CD4-positive, CD25-positive, alpha-beta regulatory T cell (primary cell): ENCODE measurements around the gene IL17B. TPM values are rescaled to one million over a fixed set of nuclear protein-coding genes. Genes with fewer than 3 reads are reported as not detected.

ENCODE experiments used
- ATAC-seq, 2 donors: fragments of 150-1000 bp; cut with Tn5 transposase; one replicate each; pipeline ENCODE4 v1.10.0; 2021; ENCODE audit warnings: low read depth in 2 of 2, moderate number of reproducible peaks in 2 of 2, moderate library complexity in 1 of 2
- DNase-seq, 3 donors: peaks; one replicate each; pipeline versions ENCODE4 v3.0.0 to v3.0.0-alpha.2; 2012 to 2022; ENCODE audit warnings: mixed read lengths in 1 of 3
- H3K27ac ChIP-seq: one replicate; pipeline ENCODE4 v1.7.0; 2013; ENCODE audit warnings: mild to moderate bottlenecking, low read length; ENCODE audit not compliant: insufficient read depth, poor library complexity, severe bottlenecking
- H3K27me3 ChIP-seq: one replicate; pipeline ENCODE4 v1.7.0; 2013; ENCODE audit warnings: low read length; ENCODE audit not compliant: control insufficient read depth, insufficient read depth
- H3K36me3 ChIP-seq: one replicate; pipeline ENCODE4 v1.7.0; 2013; ENCODE audit warnings: mild to moderate bottlenecking, low read length, moderate library complexity; ENCODE audit not compliant: control insufficient read depth, insufficient read depth
- H3K4me1 ChIP-seq: 2 replicates; pipeline ENCODE4 v1.7.0; 2013; ENCODE audit warnings: mild to moderate bottlenecking, low read length; ENCODE audit not compliant: insufficient read depth, control insufficient read depth, poor library complexity, severe bottlenecking
- H3K4me3 ChIP-seq: one replicate; pipeline ENCODE4 v1.7.0; 2013; ENCODE audit warnings: low read depth, mild to moderate bottlenecking, low read length, moderate library complexity
- H3K9me3 ChIP-seq, 2 experiments: 1 replicate in 1 of 2; 2 replicates in 1 of 2; pipeline ENCODE4 v1.7.0; 2013; ENCODE audit warnings: low read length in 2 of 2, mild to moderate bottlenecking in 1 of 2, moderate library complexity in 1 of 2; ENCODE audit not compliant: control insufficient read depth in 2 of 2
- H3K27ac Mint-ChIP-seq, 3 donors: one replicate each; pipeline ENCODE4 v1.8.0; 2020 to 2022; ENCODE audit warnings: mild to moderate bottlenecking in 3 of 3, mixed read lengths in 3 of 3, moderate library complexity in 2 of 3
- H3K27me3 Mint-ChIP-seq: one replicate; pipeline ENCODE4 v1.8.0; 2022; ENCODE audit warnings: mild to moderate bottlenecking, mixed read lengths
- H3K36me3 Mint-ChIP-seq: one replicate; pipeline ENCODE4 v1.8.0; 2020; ENCODE audit warnings: mixed read lengths
- H3K4me1 Mint-ChIP-seq, 4 donors: one replicate each; pipeline ENCODE4 v1.8.0; 2020 to 2022; ENCODE audit warnings: mixed read lengths in 4 of 4, mild to moderate bottlenecking in 1 of 4
- H3K4me3 Mint-ChIP-seq, 4 donors: one replicate each; pipeline ENCODE4 v1.8.0; 2020 to 2022; ENCODE audit warnings: mild to moderate bottlenecking in 4 of 4, mixed read lengths in 4 of 4, moderate library complexity in 3 of 4
- H3K9me3 Mint-ChIP-seq, 7 donors: one replicate each; pipeline ENCODE4 v1.8.0; 2020 to 2022; ENCODE audit warnings: mixed read lengths in 7 of 7, mild to moderate bottlenecking in 3 of 7, moderate library complexity in 2 of 7
- polyA plus RNA-seq, 4 donors: library from polyadenylated mRNA; unstranded; fragments of 300-500 nt; fragmentation: Illumina TruSeq; gene quantifications; one replicate each; pipeline ENCODE4 v1.2.3, GENCODE V29; 2021
- total RNA-seq: library from RNA; stranded (reverse); gene quantifications from one replicate; pipeline ENCODE4 v1.2.3, GENCODE V29; 2022

Gene IL17B
- total and polyA plus RNA-seq, 5 donors from 2014 or later = not detected

GRCh38 chr5:149325166-149325735 lies 53.8 kb downstream of the IL17B start:
- H3K27me3 ChIP-seq = no peaks in the 10 kb centered on the region
- H3K27ac ChIP-seq = no peak overlapping the region
- Mint-ChIP-seq H3K9me3 (peaks cover 0 to 2% (median 0%) of the 10 kb centered on the region in 7 donors), H3K4me3 (no peak overlapping the region), H3K36me3 (no peaks in the 10 kb centered on the region), H3K27me3 (peaks cover 5% of the 10 kb centered on the region), H3K4me1 (no peaks in the 10 kb centered on the region), H3K27ac (no peak overlapping the region)
- H3K9me3 ChIP-seq = no peaks in the 10 kb centered on the region
- DNase-seq (no peak), ATAC-seq (no peak)
- no peaks in the 10 kb centered on the region for H3K4me1 ChIP-seq
- H3K4me3 ChIP-seq = no peak overlapping the region
- H3K36me3 ChIP-seq = no peaks in the 10 kb centered on the region

GRCh38 chr5:149324641-149325040 lies 54.5 kb downstream of the IL17B start:
- Mint-ChIP-seq H3K36me3 (no peaks in the 10 kb centered on the region), H3K4me1 (no peaks in the 10 kb centered on the region), H3K27ac (no peak overlapping the region), H3K9me3 (peaks cover 0 to 2% (median 0%) of the 10 kb centered on the region in 7 donors), H3K27me3 (peaks cover 8% of the 10 kb centered on the region), H3K4me3 (no peak overlapping the region)
- Histone ChIP-seq H3K4me1 (no peaks in the 10 kb centered on the region), H3K27me3 (no peaks in the 10 kb centered on the region), H3K36me3 (no peaks in the 10 kb centered on the region), H3K4me3 (no peak overlapping the region), H3K9me3 (no peaks in the 10 kb centered on the region), H3K27ac (no peak overlapping the region)
- no peak for DNase-seq
- ATAC-seq = no peak

Other genes starting within 250 kb of the IL17B start
- gene ABLIM3, start 237.8 kb downstream of the IL17B start, total RNA-seq = 1.8 TPM
- under 1 TPM in 2 of 4 donors, not detected in 2; 0.29 to 0.44 TPM for gene ABLIM3, start 237.8 kb downstream of the IL17B start, polyA plus RNA-seq
- gene AFAP1L1, start 107.4 kb downstream of the IL17B start, total RNA-seq = not detected
- under 1 TPM in 1 of 4 donors, not detected in 3; 0.14 TPM for gene AFAP1L1, start 107.4 kb downstream of the IL17B start, polyA plus RNA-seq
- gene GRPEL2, start 33.8 kb downstream of the IL17B start, total RNA-seq = 25.9 TPM
- gene GRPEL2, start 33.8 kb downstream of the IL17B start, polyA plus RNA-seq = 10 to 100 TPM; 11.0 to 13.1 (median 11.4) TPM
- gene PCYOX1L, start 21.2 kb downstream of the IL17B start, total RNA-seq = 39.7 TPM
- 10 to 100 TPM; 17.7 to 22.0 (median 19.3) TPM for gene PCYOX1L, start 21.2 kb downstream of the IL17B start, polyA plus RNA-seq
- 234 TPM for gene CSNK1A1, start 172.1 kb upstream of the IL17B start, total RNA-seq
- gene CSNK1A1, start 172.1 kb upstream of the IL17B start, polyA plus RNA-seq = 100 to 1,000 TPM; 134 to 152 (median 147) TPM
- gene ARHGEF37, start 202.2 kb upstream of the IL17B start, total RNA-seq = 1.8 TPM
- gene ARHGEF37, start 202.2 kb upstream of the IL17B start, polyA plus RNA-seq = under 1 TPM in 3 of 4 donors, not detected in 1; 0.20 to 0.55 (median 0.45) TPM